Measurements from ENCODE around the gene NMNAT2.

NMNAT2 gene

GRCh38 chr1:183203094-183203493 lies 215.1 kb downstream of the NMNAT2 start:
- no peak for DNase-seq

- no peak for DNase-seq
Observed at GRCh38 chr1:183200451-183200850, 217.7 kb downstream of the NMNAT2 start.

- no peak for DNase-seq
Observed at GRCh38 chr1:183199304-183199703, 218.9 kb downstream of the NMNAT2 start.

GRCh38 chr1:183198463-183198862 lies 219.7 kb downstream of the NMNAT2 start:
- no peak for DNase-seq
